ENCODE results near the gene ZBED1.
"Not testable (repeated sequence)": the region's sequence is repeated elsewhere in the genome, so short reads cannot be mapped to it uniquely, and the experiment has no call there.

Gene ZBED1

DNA sequence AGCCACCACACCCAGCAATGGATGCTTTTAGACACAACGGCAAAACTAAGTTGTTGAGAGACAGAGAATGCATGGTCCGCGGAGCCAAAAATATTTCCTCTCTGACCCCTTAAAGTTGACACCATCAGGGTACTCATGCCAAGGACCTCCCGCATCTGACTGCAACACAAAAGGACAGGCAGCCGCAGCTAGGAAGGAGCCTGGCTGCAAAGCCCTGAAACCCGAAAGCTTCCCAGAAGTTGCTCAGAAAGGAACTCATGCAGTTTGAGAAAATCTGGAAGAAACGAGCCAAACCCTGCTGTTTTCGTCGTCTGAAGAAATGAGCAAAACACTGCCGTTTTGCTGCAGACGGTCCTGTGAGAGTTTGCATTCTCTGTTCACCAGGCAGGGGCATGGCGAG, 16.5 kb downstream of the ZBED1 start:
- no peak overlapping the region for H3K27ac ChIP-seq
- no peak for TF ChIP-seq CTCF (conservative IDR thresholded peaks at IDR 0.05)

GRCh38 chrX:2483398-2484060, 17.2 kb downstream of the ZBED1 start:
- H3K27ac ChIP-seq: no peak overlapping the region
- TF ChIP-seq CTCF (conservative IDR thresholded peaks at IDR 0.05): no peak

DNA sequence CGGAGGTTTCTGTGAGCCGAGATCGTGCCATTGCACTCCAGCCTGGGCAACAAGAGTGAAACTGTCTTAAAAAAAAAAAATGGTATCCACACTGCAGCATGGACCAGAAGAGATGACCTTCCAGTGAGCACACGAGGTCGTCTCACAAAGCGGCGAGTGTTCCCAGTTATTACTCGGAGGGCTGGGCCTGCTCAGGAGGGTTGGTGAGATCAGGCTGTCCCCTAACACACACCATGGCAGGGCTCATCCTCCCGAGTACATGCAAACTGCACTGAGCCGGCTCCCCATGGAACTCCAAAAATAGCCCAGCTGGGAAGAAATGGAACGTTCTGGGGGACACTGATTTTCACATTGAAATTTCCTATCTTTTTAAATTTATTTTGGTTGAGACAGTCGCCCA, 19.2 kb downstream of the ZBED1 start:
- not testable (repeated sequence) for H3K27ac ChIP-seq

DNA sequence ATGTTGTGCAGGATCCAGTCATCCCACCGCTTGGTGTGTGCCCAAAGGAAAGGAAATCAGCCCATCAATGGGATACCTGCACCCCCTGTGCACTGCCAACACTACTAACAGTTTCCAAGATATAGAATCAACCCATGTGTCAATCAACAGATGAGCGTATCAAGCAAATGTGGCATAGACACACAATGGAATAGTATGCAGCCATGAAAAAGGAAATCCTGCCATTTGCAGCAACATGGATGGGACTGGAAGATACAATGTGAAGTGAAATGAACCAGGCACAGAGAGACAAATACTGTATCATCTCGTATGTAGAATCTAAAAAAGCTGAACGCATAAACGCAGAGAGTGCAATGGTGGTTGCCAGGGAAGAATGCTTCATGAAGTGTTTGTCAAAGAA, 20.8 kb downstream of the ZBED1 start:
- not testable (repeated sequence) for H3K27ac ChIP-seq

- TF ChIP-seq CTCF (conservative IDR thresholded peaks at IDR 0.05): no peak
Observed at GRCh38 chrX:2479420-2479780, 21.4 kb downstream of the ZBED1 start.

DNA sequence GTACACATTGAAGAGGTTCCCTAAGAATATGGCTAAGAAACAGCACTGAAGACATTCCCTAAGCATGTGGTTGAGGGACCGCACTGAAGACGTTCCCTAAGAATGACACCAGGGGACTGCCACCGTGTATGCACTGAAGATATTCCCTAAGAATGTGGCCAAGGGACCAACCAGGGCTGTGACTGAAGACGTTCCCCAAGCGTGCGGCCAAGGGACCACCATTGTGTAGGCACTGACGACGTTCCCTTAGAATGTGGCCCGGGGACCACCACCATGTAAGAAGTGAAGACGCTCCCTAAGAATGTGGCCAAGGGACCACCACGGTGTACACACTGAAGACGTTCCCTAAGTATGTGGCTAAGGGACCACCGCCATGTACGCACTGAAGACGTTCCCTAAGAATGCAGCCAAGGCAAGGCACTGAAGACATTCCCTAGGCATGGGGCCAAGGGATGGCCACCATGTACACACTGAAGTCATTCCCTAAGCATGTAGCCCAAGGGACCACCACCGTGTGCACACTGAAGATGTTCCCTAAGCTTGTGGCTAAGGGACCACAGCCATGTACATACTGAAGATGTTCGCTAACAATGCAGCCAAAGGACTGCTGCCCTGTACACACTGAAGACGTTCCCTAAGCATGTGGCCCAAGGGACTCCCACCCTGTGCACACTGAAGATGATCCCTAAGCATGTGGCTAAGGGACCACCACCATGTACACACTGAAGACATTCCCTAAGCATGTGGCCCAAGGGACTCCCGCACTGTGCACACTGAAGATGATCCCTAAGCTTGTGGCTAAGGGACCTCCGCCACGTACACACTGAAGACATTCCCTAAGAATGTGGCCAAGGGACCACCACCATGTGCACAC, 22.0 kb downstream of the ZBED1 start:
- H3K27ac ChIP-seq: no peak overlapping the region
- TF ChIP-seq CTCF (conservative IDR thresholded peaks at IDR 0.05): no peak

More at GRCh38 chrX:2479420-2479780, 21.4 kb downstream of the ZBED1 start:
- H3K27ac ChIP-seq: no peak overlapping the region

DNA sequence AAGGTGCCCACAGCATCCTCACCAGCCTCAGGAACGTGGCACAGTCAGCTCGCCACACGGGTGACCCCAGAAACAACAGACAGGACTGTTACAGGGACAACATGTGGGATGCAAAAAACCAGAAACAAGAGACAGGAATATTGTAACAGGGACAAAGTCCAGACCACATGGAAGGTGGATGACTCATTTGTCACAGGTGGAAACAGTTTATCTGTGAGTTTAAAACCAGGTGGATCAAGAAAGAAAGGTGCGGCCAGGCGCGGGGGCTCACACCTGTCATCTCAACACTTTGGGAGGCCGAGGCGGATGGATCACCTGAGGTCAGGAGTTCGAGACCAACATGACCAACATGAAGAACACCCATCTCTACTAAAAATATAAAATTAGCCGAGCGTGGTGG, 23.5 kb downstream of the ZBED1 start:
- not testable (repeated sequence) for H3K27ac ChIP-seq

DNA sequence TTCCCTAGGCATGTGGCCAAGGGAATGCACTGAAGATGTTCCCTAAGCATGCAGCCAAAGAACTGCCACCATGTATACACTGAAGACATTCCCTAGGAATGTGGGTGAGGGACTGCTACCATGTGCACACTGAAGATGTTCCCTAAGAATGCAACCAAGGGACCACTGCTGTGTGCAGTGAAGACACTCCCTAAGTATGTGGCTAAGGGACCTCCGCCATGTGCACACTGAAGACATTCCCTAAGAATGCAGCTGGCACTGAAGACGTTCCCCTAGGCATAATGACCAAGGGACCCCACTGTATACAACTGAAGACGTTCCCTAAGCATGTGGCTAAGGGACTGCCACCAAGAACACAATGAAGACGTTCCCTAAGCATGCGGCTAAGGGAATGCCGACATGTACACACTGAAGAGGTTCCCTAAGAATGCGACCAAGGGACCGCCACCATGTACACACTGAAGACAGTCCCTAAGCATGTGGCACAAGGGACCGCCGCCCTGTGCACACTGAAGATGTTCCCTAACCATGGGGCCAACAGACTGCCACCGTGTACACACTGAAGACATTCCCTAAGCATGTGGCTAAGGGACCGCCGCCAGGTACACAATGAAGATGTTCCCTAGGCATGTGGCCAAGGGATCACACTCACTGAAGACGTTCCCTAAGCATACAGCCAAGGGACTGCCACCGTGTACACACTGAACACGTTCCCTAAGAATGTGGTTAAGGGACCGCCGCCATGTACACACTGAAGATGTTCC, 25.6 kb downstream of the ZBED1 start:
- no peak overlapping the region for H3K27ac ChIP-seq

More for the DNA sequence above, 25.6 kb downstream of the ZBED1 start:
- TF ChIP-seq CTCF (conservative IDR thresholded peaks at IDR 0.05): no peak

Measured in VCaP (cell line).